DOHH2 (cell line): ENCODE measurements around the gene CNTD1.

ENCODE experiments used
- H3F3A ChIP-seq: fragments of 200-600 bp; sonication (generic), shearing (Covaris generic); 2 replicates; pipeline ENCODE4 v1.6.0; 2016; ENCODE audit warnings: antibody characterized with exemption, mild to moderate bottlenecking; ENCODE audit not compliant: control insufficient read depth, insufficient read depth
- H3K27ac ChIP-seq: fragments of 200-600 bp; sonication (generic); 2 replicates; pipeline ENCODE4 v1.5.1; 2014; ENCODE audit warnings: low read depth, mild to moderate bottlenecking, low read length, moderate library complexity
- H3K27me3 ChIP-seq: fragments of 200-600 bp; sonication (generic); 2 replicates; pipeline ENCODE4 v1.6.1; 2014; ENCODE audit warnings: mild to moderate bottlenecking, low read length, mixed read lengths; ENCODE audit not compliant: control insufficient read depth
- H3K36me3 ChIP-seq: fragments of 200-600 bp; sonication (generic); 2 replicates; pipeline ENCODE4 v1.6.1; 2014; ENCODE audit warnings: mild to moderate bottlenecking, low read length, moderate library complexity, mixed read lengths; ENCODE audit not compliant: control insufficient read depth
- H3K4me1 ChIP-seq: fragments of 200-600 bp; sonication (generic); 2 replicates; pipeline ENCODE4 v1.6.1; 2014; ENCODE audit warnings: mild to moderate bottlenecking, low read length, mixed read lengths; ENCODE audit not compliant: control insufficient read depth
- H3K4me2 ChIP-seq: fragments of 200-600 bp; sonication (generic); 2 replicates; pipeline ENCODE4 v1.6.0; 2014; ENCODE audit warnings: mild to moderate bottlenecking, low read length, moderate library complexity
- H3K4me3 ChIP-seq: fragments of 200-600 bp; sonication (generic); 2 replicates; pipeline ENCODE4 v1.5.1; 2014; ENCODE audit warnings: mild to moderate bottlenecking, low read length, mixed read lengths
- H3K79me2 ChIP-seq: fragments of 200-600 bp; sonication (generic); 2 replicates; pipeline ENCODE4 v1.6.1; 2014; ENCODE audit warnings: mild to moderate bottlenecking, low read length, mixed read lengths; ENCODE audit not compliant: control insufficient read depth
- H3K9me2 ChIP-seq: fragments of 200-600 bp; sonication (generic); replicated peaks from 2 replicates; pipeline ENCODE4 v1.6.1; 2014; ENCODE audit warnings: mild to moderate bottlenecking, low read length, mixed read lengths; ENCODE audit not compliant: control insufficient read depth
- H3K9me3 ChIP-seq: fragments of 200-600 bp; sonication (generic); 2 replicates; pipeline ENCODE4 v1.6.1; 2014; ENCODE audit warnings: antibody characterized with exemption, low read length, mixed read lengths; ENCODE audit not compliant: control insufficient read depth, insufficient read depth
- H4K20me1 ChIP-seq: fragments of 200-600 bp; sonication (generic); 2 replicates; pipeline ENCODE4 v1.6.0; 2014; ENCODE audit warnings: low read depth, mild to moderate bottlenecking, antibody characterized with exemption, low read length, moderate library complexity; ENCODE audit not compliant: control insufficient read depth, insufficient read depth
- CTCF ChIP-seq: fragments of 200-600 bp; sonication (generic); IDR thresholded peaks from one replicate; pipeline ENCODE4 v1.5.1; 2014; ENCODE audit warnings: antibody characterized with exemption, mild to moderate bottlenecking, low read depth, low read length; ENCODE audit not compliant: poor library complexity, severe bottlenecking
- EZH2phosphoT487 ChIP-seq: fragments of 200-600 bp; sonication (generic); IDR thresholded peaks from 2 replicates; pipeline ENCODE4 v1.6.1; 2017; ENCODE audit warnings: borderline replicate concordance, mild to moderate bottlenecking, antibody characterized with exemption, low read length, moderate library complexity, mixed read lengths

The CNTD1 gene

DNA sequence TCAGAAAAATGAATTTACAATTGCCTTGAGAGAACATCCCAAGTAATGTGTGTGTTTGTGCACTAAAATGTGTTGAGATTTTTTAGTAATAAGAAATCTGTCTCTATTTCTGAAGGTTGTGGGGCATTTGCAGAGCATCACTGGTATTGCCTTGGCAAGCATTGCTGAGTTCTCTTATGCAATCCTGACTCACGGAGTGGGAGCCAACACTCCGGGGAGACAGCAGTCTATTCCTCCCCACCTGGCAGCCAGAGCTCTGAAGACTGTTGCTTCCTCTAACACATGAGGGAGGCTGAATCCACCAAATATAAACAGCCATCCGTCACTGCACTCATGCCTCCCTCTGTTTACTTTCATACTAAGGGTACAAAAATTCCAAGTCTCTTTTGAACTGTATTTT lies 10.6 kb downstream of the CNTD1 start:
- Histone ChIP-seq H3F3A (peaks cover 8% of the 10 kb centered on the region), H3K9me3 (no peaks in the 10 kb centered on the region), H3K4me1 (no peaks in the 10 kb centered on the region), H3K27ac (no peak overlapping the region), H3K79me2 (no peaks in the 10 kb centered on the region), H3K4me3 (no peak overlapping the region), H3K9me2 (no peaks in the 10 kb centered on the region), H3K4me2 (no peak overlapping the region), H3K27me3 (no peaks in the 10 kb centered on the region), H3K36me3 (peaks cover 38% of the 10 kb centered on the region), H4K20me1 (no peaks in the 10 kb centered on the region)
- TF ChIP-seq CTCF: no peak
- no peak for TF ChIP-seq EZH2phosphoT487

DNA sequence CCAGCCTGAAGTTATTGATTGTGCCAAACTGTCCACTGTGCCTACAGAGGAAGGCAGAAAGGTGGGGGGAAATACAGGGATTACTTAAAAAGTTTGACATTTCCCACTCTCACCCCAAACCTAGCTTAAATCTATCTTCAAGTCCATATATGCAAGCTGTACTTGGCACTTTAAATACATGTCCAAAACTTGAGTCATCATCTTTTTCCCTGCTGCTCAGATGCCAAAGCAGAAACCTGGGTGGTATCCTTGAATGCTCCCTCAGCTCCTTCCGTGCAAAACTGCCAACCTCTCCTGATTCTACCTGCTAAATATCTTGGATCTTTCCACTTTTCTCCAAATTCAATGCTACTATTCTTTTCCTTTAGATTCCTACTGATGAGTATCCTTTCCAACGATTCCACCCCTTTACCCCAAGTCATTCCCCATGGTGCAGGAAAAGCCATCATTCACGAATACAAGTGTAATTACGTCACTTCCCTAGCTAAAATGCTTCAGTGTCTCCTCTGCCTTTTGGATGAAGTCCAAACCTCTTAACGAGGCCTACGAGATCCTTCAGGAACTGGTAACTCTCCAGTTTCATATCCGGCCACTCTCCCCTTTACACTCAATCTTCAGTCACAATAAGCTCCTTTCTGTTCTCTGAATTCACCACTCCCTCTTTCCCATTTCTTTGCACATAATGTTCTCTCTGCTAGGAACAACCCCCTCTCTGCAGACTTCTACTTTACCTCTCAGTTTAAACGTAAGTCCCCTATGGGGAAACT lies 16.2 kb downstream of the CNTD1 start:
- Histone ChIP-seq H3K36me3 (peaks cover 78% of the 10 kb centered on the region), H3K4me2 (no peak overlapping the region), H3K27ac (no peak overlapping the region), H3K79me2 (no peaks in the 10 kb centered on the region), H3K4me3 (no peak overlapping the region), H4K20me1 (no peaks in the 10 kb centered on the region), H3K9me2 (no peaks in the 10 kb centered on the region), H3F3A (peaks cover 5% of the 10 kb centered on the region), H3K9me3 (no peaks in the 10 kb centered on the region), H3K4me1 (no peaks in the 10 kb centered on the region), H3K27me3 (no peaks in the 10 kb centered on the region)
- TF ChIP-seq CTCF (no peak), EZH2phosphoT487 (no peak)

DNA sequence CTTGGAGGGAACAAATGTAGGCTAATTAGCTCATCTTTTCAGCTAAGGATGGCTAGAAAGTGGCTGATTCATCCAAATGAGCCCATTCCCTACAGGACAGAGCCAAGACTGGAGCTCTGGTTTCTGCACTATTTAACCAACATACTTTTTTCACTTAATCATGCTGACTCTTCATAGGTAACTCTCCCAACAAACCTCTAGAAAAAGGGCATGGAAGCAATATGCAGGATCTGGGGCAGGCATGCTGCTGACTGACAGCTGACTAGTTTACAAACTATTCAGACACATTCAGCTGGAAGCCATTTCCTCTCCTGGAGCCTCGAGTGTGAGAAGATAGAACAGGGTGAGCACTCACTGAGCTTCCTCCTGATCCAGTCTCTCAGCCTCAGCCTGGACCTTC lies 19.2 kb downstream of the CNTD1 start:
- Histone ChIP-seq H3F3A (peaks cover 3% of the 10 kb centered on the region), H3K4me3 (no peak overlapping the region), H3K79me2 (peaks cover 16% of the 10 kb centered on the region), H3K9me3 (no peaks in the 10 kb centered on the region), H3K27me3 (no peaks in the 10 kb centered on the region), H3K36me3 (peaks cover 74% of the 10 kb centered on the region), H3K9me2 (no peaks in the 10 kb centered on the region), H3K27ac (no peak overlapping the region), H3K4me1 (peaks cover 4% of the 10 kb centered on the region), H3K4me2 (no peak overlapping the region), H4K20me1 (no peaks in the 10 kb centered on the region)
- TF ChIP-seq EZH2phosphoT487 (no peak), CTCF (no peak)
